ENCODE results near the gene ORAI2.
"Not testable (repeated sequence)": the region's sequence is repeated elsewhere in the genome, so short reads cannot be mapped to it uniquely, and the experiment has no call there.

The ORAI2 gene

GRCh38 chr7:102447311-102447710, 13.9 kb downstream of the ORAI2 start:
- Mint-ChIP-seq H3K36me3 (ENCODE audit: low read depth) (peaks cover 11% of the 10 kb centered on the region), H3K9me3 (no peaks in the 10 kb centered on the region), H3K27ac (no peak overlapping the region), H3K27me3 (no peaks in the 10 kb centered on the region), H3K4me3 (no peak overlapping the region), H3K4me1 (peaks cover 14% of the 10 kb centered on the region)
- no peak for DNase-seq
- no peak for ATAC-seq

- H3K4me3 Mint-ChIP-seq, result no peak overlapping the region
- peaks cover 11% of the 10 kb centered on the region for H3K36me3 Mint-ChIP-seq (ENCODE audit: low read depth)
- DNase-seq (no peak), ATAC-seq (no peak)
- no peaks in the 10 kb centered on the region for H3K27me3 Mint-ChIP-seq
- H3K4me1 Mint-ChIP-seq, result peaks cover 8% of the 10 kb centered on the region
- H3K9me3 Mint-ChIP-seq, result no peaks in the 10 kb centered on the region
- no peak overlapping the region for H3K27ac Mint-ChIP-seq
These were observed 15.8 kb downstream of the ORAI2 start for GRCh38 chr7:102449136-102449535.

GRCh38 chr7:102450242-102450641, 16.9 kb downstream of the ORAI2 start:
- ATAC-seq, result peak; percentile 71
- DNase-seq, result peak; percentile 41
- no peaks in the 10 kb centered on the region for H3K27me3 Mint-ChIP-seq
- peaks cover 4% of the 10 kb centered on the region for H3K4me1 Mint-ChIP-seq
- no peak overlapping the region for H3K27ac Mint-ChIP-seq
- peaks cover 7% of the 10 kb centered on the region for H3K36me3 Mint-ChIP-seq (ENCODE audit: low read depth)
- no peaks in the 10 kb centered on the region for H3K9me3 Mint-ChIP-seq
- no peak overlapping the region for H3K4me3 Mint-ChIP-seq

GRCh38 chr7:102451371-102452054, 18.1 kb downstream of the ORAI2 start:
- DNase-seq (no peak), ATAC-seq (no peak)
- Mint-ChIP-seq H3K36me3 (ENCODE audit: low read depth) (peaks cover 6% of the 10 kb centered on the region), H3K4me1 (peaks cover 2% of the 10 kb centered on the region), H3K27ac (no peak overlapping the region), H3K9me3 (no peaks in the 10 kb centered on the region), H3K27me3 (no peaks in the 10 kb centered on the region), H3K4me3 (no peak overlapping the region)

- Mint-ChIP-seq H3K36me3 (ENCODE audit: low read depth) (peaks cover 4% of the 10 kb centered on the region), H3K27ac (no peak overlapping the region), H3K4me3 (no peak overlapping the region), H3K27me3 (no peaks in the 10 kb centered on the region), H3K4me1 (peaks cover 2% of the 10 kb centered on the region), H3K9me3 (no peaks in the 10 kb centered on the region)
- DNase-seq (no peak), ATAC-seq (no peak)
These were observed 19.1 kb downstream of the ORAI2 start for GRCh38 chr7:102452451-102452850.

- Mint-ChIP-seq H3K27ac (no peak overlapping the region), H3K27me3 (no peaks in the 10 kb centered on the region), H3K36me3 (ENCODE audit: low read depth) (peaks cover 5% of the 10 kb centered on the region), H3K4me3 (no peak overlapping the region), H3K9me3 (no peaks in the 10 kb centered on the region), H3K4me1 (peaks cover 2% of the 10 kb centered on the region)
- no peak for DNase-seq
- no peak for ATAC-seq
These were observed 19.9 kb downstream of the ORAI2 start for GRCh38 chr7:102453319-102453718.

- H3K27me3 Mint-ChIP-seq, result no peaks in the 10 kb centered on the region
- peaks cover 2% of the 10 kb centered on the region for H3K4me1 Mint-ChIP-seq
- ATAC-seq (no peak), DNase-seq (no peak)
- H3K9me3 Mint-ChIP-seq, result no peaks in the 10 kb centered on the region
- no peak overlapping the region for H3K27ac Mint-ChIP-seq
- H3K4me3 Mint-ChIP-seq, result no peak overlapping the region
- H3K36me3 Mint-ChIP-seq (ENCODE audit: low read depth), result peaks cover 1% of the 10 kb centered on the region
These were observed 21.1 kb downstream of the ORAI2 start for GRCh38 chr7:102454468-102454867.

- H3K27me3 Mint-ChIP-seq, ATAC-seq: not testable (repeated sequence)
These were observed 21.6 kb downstream of the ORAI2 start for GRCh38 chr7:102454932-102455331.

GRCh38 chr7:102455596-102455995, 22.2 kb downstream of the ORAI2 start:
- Mint-ChIP-seq H3K4me1 (no peaks in the 10 kb centered on the region), H3K27ac (no peak overlapping the region), H3K27me3 (no peaks in the 10 kb centered on the region), H3K36me3 (ENCODE audit: low read depth) (peaks cover 1% of the 10 kb centered on the region), H3K9me3 (no peaks in the 10 kb centered on the region), H3K4me3 (no peak overlapping the region)
- DNase-seq, result no peak
- no peak for ATAC-seq

More at GRCh38 chr7:102454932-102455331, 21.6 kb downstream of the ORAI2 start:
- not testable (repeated sequence) for H3K9me3 Mint-ChIP-seq; H3K4me1 Mint-ChIP-seq; DNase-seq; H3K27ac Mint-ChIP-seq; H3K36me3 Mint-ChIP-seq (ENCODE audit: low read depth); H3K4me3 Mint-ChIP-seq

- no peaks in the 10 kb centered on the region for H3K27me3 Mint-ChIP-seq
- DNase-seq (no peak), ATAC-seq (no peak)
- no peak overlapping the region for H3K27ac Mint-ChIP-seq
- no peaks in the 10 kb centered on the region for H3K9me3 Mint-ChIP-seq
- H3K4me1 Mint-ChIP-seq, result no peaks in the 10 kb centered on the region
- peaks cover 1% of the 10 kb centered on the region for H3K36me3 Mint-ChIP-seq (ENCODE audit: low read depth)
- H3K4me3 Mint-ChIP-seq, result no peak overlapping the region
These were observed 23.0 kb downstream of the ORAI2 start for GRCh38 chr7:102456327-102456726.

- Mint-ChIP-seq H3K9me3 (no peaks in the 10 kb centered on the region), H3K27me3 (no peaks in the 10 kb centered on the region), H3K27ac (no peak overlapping the region), H3K4me1 (no peaks in the 10 kb centered on the region), H3K4me3 (no peak overlapping the region), H3K36me3 (ENCODE audit: low read depth) (peaks cover 1% of the 10 kb centered on the region)
- no peak for DNase-seq
- ATAC-seq, result no peak
These were observed 24.1 kb downstream of the ORAI2 start for GRCh38 chr7:102457352-102457924.

GRCh38 chr7:102459221-102459844, 26.0 kb downstream of the ORAI2 start:
- peaks cover 11% of the 10 kb centered on the region for H3K4me1 Mint-ChIP-seq
- no peaks in the 10 kb centered on the region for H3K27me3 Mint-ChIP-seq
- DNase-seq, result no peak
- ATAC-seq, result no peak
- H3K36me3 Mint-ChIP-seq (ENCODE audit: low read depth), result peaks cover 1% of the 10 kb centered on the region
- no peak overlapping the region for H3K4me3 Mint-ChIP-seq
- no peak overlapping the region for H3K27ac Mint-ChIP-seq
- H3K9me3 Mint-ChIP-seq, result no peaks in the 10 kb centered on the region

GRCh38 chr7:102460467-102460866, 27.1 kb downstream of the ORAI2 start:
- H3K4me3 Mint-ChIP-seq, result no peak overlapping the region
- H3K27ac Mint-ChIP-seq, result no peak overlapping the region
- no peaks in the 10 kb centered on the region for H3K27me3 Mint-ChIP-seq
- H3K4me1 Mint-ChIP-seq, result peaks cover 13% of the 10 kb centered on the region
- ATAC-seq (no peak), DNase-seq (no peak)
- H3K9me3 Mint-ChIP-seq, result no peaks in the 10 kb centered on the region
- peaks cover 1% of the 10 kb centered on the region for H3K36me3 Mint-ChIP-seq (ENCODE audit: low read depth)

GRCh38 chr7:102463841-102464576, 30.6 kb downstream of the ORAI2 start:
- Mint-ChIP-seq H3K9me3 (no peaks in the 10 kb centered on the region), H3K36me3 (ENCODE audit: low read depth) (peaks cover 4% of the 10 kb centered on the region), H3K27me3 (no peaks in the 10 kb centered on the region), H3K4me3 (peak overlapping the region; percentile 92), H3K27ac (peak overlapping the region; percentile 80), H3K4me1 (peaks cover 28% of the 10 kb centered on the region)
- ATAC-seq (no peak), DNase-seq (peak; percentile 20)
